NCI-H524 treated with DMSO at 0.1 percent for 48 hours (cell line): ENCODE results near the gene TMEM87A.

Experiments
- DNase-seq: peaks from one replicate; lab custom pipeline; 2025; lab: John Stamatoyannopoulos, UW

Gene TMEM87A

DNA sequence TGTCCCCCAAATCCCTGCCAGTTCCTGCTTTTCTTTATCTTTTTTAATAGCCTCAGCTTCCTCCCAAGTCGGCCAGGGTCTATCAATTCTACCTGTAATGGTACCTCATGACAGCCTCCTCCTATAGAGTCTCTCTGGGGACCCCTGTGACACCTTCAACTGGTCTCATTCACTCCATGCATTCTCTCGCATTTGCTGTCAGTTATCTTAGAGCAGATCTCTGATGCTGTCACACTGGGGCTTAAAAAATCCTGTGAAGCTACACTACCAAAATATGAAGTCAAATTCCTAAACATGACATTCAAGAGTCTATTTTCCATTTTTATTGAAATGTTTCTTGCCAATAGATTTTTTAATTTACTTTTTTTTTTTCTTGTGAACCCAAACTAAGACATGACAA lies 70.6 kb downstream of the TMEM87A start:
- no peak for DNase-seq

DNA sequence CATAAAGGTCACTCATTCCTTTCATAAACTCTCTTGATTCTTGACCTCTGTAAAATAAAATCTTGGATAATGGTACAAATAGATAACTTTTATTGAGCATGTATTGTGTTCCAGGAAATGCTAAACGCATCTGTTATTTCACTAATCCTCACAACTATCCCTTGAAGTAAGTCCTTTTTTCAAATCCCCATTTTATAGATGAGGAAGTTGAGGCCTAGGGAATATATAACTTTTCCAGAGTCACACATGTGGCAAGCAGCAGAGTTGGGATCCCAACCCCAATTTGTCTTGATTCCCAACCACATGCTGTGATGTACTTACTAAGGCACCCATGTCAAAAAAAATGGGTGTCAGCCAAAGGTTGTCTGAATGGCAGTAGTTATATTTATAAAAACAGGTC lies 71.4 kb downstream of the TMEM87A start:
- DNase-seq, result no peak

DNA sequence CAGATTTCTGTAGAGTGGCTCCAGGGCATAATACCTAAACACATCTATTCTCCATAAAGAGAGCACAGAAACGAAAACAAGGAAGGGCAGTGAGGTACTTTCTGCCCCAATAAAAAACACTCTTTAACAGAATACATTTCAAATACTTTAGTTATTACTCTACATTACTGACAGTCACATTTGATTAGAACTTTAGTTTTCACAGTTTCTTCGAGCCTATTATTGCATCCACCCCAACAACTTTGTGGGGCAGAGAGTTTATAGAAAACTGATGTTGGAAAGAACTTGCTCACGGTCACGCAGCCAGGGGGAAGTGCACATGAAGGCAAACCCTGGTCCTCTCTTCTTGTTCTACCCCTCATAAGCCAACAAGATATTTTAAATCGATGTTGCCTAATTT lies 74.1 kb downstream of the TMEM87A start:
- DNase-seq, result no peak

DNA sequence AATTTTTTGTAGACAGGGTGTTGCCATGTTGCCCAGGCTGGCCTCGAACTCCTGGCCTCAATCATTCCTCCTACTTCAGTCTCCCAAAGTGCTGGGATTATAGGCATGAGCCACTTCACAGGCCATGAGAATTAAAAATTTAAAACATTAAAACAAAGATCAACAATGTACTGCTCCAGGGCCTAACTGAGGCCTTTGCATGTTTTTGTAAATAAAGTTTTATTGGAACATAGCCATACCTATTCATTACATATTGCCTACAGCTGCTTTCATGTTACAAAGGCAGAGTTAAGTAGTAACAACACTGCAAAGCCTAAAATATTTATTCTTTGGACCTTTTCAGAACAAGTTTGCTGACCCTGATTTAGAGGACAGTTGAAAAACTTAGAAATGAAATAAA lies 74.7 kb downstream of the TMEM87A start:
- DNase-seq, result no peak

DNA sequence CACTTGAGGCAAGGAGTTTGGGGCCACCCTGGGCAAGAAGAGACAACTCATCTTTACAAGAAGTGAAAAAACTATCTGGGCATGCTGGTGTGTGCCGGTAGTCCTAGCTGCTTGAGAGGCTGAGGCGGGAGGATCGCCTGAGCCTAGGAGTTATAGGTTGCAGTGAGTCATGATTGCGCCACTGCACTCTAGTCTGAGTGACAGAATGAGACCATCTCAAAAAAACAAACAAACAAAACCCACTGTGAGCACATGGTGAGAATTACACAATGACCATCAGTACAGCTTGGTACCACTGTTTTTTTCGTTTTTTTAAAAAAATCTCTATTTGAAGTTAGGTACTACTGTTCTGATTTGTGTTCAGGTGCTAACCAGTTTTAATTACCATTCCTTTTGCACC lies 78.7 kb downstream of the TMEM87A start:
- DNase-seq, result no peak

DNA sequence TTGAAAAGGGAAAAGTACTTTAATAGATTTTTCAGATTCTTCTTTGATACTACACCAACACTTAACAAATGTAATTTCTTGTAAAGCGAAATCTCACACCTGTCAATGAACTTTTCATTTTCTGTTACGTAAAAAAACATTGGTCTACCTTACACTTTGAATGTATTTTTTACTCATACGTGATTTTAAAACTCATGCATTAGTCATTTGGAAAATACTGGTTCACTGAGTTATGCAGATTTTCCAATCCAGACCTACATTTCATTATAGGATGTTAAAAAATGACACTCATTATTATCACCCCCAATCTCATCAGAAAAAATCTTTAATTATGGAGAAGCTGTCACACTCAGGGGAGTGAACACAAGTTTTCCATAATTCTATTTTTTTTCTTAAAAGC lies 79.8 kb downstream of the TMEM87A start:
- DNase-seq, result no peak

DNA sequence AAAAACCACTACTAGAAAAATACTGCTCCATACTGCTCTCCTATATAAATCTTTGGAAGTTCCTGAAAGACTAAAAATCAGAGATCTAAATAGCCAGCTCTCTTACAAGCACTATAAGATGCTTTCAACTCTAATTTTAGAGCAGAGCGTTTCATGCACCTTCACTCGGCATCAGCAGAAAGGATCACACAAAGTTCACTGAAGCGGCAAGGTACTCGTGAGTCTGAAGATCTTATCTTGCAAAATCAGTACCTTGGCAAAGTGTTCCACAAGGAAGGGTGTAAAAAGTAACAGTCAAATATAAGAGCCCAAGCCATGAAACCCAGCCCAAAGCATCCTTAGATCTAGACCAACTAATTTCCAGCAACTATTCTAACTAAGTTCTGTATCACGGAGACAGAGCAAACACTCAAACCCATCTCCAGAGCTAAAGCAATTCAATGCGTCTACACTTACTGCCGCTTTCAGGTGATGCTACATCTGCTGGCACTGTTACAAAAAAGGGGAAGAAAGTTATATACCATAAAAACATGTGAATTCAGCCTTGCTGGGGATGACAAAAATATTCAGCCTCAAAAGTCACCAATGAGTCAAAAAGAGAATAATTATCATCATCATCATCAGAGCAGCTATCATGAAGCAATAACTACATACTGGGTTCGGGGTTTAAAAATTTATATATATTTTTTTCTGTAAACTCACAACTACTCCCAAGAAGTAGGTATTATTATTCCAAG lies 81.5 kb downstream of the TMEM87A start:
- DNase-seq, result no peak

DNA sequence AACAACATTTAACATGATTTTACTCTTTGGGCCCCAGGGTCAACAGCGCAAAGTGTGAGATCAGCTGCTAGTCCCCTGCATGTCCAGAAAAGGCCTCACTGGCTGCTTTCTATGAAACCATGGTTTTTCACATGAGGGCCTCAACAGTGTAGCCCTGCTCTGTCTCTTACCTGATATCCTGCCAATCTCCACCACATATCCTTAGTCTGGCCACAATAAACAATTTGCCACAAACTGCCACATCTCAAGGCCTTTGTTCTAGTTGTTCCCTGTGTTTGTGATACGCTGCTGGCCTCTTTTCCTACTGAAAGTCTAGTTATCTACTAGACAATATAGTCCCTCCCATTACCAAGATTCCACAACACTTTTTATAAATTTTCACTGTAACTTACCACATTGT lies 82.9 kb downstream of the TMEM87A start:
- DNase-seq, result no peak

DNA sequence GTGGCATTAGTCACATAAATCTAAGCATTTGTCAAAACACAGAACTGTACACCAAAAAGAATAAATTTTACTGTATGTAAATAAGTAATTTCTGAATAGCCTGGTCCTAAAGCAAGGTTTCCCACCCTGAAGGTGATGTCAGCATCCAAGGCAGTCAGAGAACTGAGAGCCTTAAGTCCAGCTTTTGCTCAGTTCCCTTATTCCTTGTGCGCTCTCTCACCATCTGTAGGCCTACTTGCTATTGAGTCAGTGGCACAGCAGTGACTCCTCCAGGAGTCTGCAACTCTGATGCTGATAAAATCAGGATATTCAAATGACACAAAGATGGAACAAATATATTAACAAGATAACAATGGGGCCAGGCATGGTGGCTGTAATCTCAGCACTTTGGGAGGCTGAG lies 87.4 kb downstream of the TMEM87A start:
- no peak for DNase-seq

DNA sequence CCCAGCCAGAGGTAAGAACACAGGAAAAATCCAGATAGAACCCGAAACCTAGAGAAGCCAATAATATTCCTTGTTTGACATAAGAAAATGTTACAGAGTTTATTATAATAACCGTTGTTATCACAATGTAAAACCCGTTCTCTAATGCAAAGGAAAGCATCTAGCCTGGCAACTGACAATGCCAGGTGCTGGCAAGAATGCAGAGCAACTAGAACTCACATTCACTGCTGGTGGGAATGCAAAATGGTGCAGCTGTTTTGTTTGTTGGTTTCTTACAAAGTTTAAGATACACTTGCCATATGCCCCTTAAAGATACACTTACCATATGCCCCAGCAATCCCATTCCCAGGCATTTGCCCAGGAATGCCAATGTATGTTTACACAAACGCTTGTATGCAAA lies 88.5 kb downstream of the TMEM87A start:
- no peak for DNase-seq

DNA sequence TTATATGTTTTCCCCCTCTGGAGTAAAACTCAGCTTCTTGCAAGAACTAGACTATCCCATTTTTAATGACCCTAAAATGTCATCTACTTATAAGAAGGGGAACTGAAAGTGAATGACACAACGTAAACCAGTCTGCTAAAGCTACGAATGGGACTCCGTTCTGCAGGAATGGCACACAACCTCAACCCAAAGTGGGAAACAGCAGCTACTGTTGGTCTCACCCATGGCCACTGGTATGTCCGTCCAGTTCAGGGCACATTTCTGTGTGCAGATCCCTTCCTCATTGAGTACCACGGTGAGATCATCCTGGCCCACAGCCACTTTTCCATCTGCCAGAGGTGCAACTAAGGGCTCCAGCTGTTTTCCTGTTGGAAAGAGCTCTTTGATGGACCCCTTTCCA lies 88.9 kb downstream of the TMEM87A start:
- DNase-seq, result no peak

DNA sequence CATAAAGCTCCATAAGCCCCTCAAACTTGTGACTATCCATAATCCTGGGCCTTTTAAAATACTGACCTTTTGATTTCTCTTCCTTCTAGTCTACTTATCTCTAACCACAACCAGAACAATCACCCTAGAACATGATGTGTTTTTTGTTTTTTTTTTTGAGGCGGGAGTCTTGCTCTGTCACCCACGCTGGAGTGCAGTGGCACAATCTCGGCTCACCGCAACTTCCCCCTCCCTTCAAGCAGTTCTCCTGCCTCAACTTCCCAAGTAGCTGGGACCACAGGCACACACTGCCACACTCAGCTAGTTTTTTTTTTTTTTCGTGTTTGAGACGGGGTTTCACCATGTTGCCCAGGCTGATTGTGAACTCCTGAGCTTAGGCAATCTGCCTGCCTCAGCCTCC lies 90.3 kb downstream of the TMEM87A start:
- no peak for DNase-seq

DNA sequence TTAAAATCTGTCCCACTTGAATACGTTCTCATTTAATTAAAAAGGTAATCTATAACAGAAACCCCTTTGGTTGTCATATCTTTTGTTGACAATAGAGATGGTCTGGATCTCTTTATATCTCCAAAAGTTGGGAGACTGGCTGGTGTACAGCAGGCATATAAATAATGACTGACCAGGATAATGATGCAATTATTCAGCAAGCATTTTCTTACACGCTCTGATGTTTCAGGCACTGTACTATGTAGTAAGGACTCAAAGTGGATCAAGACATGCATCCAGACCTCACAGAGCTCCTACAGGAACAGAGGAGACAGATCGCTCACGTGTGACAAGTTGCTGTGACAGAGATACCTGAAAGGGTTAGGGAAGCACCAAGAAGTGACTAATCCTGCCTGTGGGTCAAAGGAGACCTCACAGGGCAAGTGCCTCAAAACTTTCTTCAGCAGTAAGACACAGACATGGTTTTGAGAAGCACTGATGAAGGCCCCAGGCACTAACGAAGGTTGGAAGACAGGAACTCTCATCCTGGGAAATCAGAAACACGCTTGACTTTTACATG lies 90.8 kb downstream of the TMEM87A start:
- DNase-seq, result no peak

DNA sequence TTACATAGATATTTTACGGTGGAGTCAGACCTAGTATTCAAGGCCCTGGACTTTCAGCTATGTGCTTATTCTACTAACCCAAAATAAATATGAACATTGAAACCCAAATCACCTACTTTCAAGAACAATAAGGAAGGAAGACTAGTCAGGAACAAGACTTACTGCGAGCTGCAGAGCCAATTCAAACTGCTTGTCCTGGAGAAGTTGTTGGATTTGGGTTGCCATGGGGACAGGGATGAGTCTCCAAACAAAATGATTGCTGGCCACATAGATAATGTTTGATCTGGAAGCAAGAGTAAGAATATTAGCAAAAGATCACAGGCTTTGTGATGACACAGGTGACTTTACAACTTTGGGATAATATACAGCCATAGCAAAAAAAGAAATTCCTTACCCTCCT lies 95.2 kb downstream of the TMEM87A start:
- DNase-seq, result no peak

DNA sequence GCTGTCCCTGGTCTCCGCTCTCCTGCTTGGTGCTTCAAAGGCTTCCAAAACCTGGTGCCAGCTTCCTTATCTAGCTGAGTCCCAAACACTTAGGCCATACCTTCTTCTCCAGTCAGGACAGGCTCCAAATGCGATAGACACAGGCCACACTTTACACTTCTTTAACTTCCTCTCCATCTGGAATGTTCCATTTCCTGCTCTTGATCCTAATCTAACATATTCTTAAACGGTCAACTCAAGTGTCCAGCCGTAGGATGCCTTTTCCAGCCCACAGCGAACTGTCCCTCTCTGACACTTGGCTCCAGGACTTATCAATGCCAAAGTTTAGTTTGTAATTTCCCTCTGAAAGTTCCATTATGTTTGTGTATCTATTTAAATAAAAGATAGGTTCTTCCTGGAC lies 97.6 kb downstream of the TMEM87A start:
- no peak for DNase-seq

DNA sequence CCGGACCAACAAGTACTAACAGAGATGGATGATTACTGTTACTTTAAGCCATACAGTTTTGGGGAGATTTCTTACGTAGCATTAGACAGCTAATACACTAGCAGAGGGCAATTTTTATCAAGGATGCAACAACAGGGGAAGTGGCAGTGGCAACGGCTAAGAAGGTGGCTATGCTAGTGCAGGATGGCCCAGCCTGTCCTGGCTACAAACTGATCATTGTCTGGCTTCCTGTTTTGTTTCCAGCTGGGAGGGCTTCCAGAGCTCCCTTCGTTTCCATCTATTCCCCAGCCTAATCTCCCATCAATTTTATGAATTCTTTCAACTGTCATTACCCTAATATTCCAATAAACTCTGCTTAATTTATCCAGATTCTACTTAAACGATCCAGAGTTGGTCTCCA lies 100.8 kb downstream of the TMEM87A start:
- no peak for DNase-seq

DNA sequence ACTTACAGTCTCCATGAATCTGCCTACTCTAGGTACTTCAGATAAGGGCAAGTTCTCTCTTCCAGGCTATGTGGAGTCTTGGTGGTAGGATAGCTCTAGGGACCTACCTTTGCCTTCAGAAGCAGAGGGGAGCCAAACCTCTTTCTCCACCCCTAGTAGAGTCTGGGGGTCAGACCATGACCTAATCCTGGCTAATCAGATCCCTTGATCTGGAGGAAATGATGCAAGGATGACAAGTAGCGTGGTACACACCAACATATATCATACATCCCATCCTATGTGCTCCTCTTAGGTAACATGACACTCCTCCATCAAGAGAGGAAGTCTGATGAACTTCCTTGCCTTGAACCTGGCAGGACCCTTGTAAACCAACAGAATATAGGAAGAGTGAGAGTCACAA lies 101.4 kb downstream of the TMEM87A start:
- DNase-seq, result no peak

DNA sequence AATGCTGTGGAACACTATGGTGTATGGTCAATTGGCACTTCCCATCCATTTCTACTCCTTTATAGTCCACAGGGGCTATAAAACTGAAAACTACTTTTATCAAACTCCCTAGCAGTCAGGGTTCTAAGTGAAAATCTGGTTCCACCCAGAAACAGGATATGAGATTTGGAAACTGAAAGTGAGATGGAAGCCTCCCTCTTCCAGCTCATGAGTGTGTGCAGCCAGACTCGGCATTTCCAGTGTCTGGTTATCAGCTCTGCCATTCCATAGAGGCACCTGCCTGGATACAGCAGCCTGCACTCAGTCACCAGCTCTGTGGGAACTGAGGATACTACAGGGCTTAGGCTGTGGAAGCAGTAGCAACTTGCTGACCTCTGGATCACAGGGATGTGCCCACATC lies 102.1 kb downstream of the TMEM87A start:
- no peak for DNase-seq

DNA sequence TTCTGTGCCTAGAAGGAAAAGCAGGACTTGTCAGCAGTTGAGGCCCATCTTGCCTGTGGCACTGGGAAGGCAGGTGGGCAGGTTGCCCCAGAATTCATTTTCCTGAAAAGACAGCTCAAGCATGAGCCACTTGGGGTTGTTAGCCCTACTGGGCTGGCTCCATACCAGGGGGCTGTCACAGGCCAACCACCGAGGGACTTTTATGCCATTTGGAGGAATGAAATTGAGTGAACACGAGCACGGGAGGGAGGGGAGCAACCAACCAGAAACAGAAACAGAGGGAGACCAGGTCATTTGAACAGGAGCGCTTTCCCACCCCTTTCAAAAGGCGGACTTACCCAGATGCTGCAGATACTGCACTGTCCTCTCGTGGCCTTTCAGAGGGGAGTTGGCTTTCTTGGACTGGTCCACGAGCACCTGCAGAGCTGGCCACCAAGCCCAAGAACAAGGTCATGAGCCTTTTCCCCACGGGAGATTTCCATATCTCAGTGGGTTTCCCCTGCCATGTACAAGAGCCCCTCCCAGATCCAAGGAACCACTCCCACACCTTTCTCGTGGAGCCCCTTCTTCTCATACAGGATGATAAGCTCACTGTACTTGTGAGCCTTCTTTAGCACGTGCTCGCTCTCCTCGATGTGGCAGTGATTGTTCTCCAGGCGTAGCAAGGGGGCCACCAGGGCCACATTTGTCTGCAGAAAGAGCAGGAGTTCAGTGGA lies 106.8 kb downstream of the TMEM87A start:
- no peak for DNase-seq

DNA sequence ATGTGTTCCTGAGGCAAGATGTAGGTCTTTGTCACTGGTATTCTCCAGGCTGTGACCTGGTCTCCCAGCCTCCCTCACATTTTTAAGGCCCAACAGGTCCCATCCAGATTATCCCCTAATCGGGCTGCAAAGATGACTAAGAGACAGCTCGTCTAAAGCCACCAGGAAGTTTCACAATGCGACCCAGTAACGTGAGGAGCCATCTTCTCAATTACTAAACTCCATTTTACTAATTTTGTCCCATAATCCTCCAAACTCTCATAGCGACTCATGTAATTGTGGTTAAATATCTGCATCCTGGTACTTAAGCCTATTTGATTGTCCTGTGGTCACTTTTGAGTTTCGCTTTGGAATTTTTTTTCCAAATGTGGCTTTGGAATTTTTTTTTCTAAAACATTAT lies 108.1 kb downstream of the TMEM87A start:
- no peak for DNase-seq

DNA sequence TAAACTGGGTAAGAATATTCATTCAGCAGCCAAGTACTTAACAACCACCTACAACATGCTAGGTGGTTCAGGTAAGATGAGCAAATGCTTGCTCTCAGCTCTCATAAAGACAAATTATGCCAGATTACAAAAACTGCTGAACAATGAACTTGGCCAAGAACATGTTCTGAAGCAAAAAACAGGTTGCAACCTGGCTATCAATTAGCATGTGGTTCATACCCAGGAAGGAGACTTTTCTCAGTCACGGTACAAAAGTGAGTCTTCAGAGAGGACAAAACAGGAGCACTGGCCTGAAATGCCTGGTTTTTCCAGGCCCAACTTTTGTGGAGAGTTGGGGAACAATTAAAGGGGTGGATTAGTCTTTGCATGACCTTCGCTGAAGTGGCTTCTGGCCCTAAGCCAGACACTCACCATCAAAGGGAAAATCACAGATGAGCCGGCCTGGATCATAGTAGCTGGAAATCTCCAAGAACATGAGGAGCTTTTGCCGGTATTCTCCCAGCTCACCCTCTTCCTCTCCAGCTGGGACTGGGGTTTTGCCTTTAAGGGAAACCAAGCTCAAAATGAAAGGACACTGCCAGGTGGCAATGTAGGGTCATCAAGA lies 109.2 kb downstream of the TMEM87A start:
- no peak for DNase-seq

DNA sequence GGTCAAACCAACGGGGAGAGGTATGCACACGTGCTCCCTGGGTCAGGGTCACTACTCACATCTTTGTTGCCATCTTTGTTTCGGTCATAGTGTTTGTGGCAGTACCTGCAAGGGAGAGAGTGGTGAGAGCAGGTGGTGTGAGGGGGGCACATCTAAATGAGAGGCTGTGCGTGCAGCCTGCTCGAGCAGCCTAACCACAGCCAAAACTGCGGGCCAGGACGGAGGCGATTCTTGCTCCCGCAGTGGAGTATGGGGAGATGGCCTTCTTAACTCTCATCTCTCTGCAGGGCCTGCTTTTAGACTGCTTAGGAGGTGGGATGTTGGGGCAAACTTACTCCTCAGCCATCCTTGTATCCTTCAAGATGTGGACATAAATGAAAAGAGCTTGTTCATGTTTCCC lies 109.9 kb downstream of the TMEM87A start:
- DNase-seq, result no peak
